GM12874 (cell line): ENCODE measurements around the gene COL23A1.

Experiments used
- TF ChIP-seq, protein P1 (sequence below): IDR thresholded peaks from 2 replicates; pipeline ENCODE4 v1.5.1; 2011; ENCODE audit warnings: low read depth, mild to moderate bottlenecking, control low read depth, low read length, moderate library complexity; ENCODE audit not compliant: insufficient read depth

The COL23A1 gene

DNA sequence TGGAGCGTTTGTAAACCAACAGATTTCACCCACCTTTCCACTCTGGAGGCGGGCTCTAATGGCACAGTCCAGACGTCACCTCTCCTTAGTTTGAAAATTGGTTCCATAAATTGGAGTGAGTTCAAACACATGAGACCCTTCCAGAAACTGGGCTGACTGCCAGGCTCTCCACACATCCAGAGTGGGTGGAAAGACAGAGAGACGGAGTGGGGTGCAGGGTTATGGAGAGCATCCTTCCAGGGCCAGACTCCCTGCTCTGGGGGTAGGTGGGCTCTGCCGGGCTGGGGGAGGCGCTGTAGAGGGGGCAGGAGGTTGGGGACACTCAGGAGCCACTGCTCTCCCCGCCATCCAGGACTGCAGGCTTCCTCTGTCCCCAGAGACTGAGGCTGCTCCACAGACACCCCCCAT is 252.9 kb downstream of the COL23A1 start:
- TF ChIP-seq, protein P1, sequence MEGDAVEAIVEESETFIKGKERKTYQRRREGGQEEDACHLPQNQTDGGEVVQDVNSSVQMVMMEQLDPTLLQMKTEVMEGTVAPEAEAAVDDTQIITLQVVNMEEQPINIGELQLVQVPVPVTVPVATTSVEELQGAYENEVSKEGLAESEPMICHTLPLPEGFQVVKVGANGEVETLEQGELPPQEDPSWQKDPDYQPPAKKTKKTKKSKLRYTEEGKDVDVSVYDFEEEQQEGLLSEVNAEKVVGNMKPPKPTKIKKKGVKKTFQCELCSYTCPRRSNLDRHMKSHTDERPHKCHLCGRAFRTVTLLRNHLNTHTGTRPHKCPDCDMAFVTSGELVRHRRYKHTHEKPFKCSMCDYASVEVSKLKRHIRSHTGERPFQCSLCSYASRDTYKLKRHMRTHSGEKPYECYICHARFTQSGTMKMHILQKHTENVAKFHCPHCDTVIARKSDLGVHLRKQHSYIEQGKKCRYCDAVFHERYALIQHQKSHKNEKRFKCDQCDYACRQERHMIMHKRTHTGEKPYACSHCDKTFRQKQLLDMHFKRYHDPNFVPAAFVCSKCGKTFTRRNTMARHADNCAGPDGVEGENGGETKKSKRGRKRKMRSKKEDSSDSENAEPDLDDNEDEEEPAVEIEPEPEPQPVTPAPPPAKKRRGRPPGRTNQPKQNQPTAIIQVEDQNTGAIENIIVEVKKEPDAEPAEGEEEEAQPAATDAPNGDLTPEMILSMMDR = no peak

- TF ChIP-seq, protein P1 = no peak
These were observed 253.3 kb downstream of the COL23A1 start for GRCh38 chr5:178336889-178337288.

DNA sequence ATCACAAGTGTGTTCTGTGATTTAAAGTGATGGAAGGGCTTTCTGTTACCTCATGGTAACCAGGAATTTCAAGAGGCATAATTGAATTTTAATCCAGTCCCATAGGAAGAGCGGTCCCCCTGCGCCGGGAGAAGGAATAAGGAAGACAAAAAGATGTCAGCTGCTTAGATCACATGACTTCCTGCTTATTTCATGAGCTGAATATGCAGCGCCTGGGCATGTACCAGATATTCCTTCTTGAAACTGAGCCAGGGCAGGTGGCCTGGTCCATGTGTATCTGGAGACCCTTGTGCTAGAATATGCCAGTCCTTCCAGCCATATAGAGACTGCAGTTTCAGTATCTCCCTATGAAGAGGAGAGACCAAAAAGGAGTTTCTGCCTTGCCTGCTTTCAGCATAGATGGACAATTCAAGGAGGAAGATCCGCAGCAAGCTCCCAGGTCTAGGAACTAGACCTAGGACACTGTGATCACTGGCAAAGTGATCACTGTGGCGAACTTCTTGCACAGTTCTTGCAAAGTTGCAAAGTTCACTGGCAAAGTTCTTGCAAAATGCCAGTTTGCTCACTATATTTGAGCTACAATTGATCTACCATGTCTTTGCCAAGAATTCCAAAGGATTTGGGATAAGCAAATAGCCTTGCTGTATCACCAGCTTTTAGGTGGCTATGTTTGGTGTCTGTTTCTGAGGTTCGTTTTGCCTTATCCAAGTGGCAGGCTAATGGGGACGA is 254.7 kb downstream of the COL23A1 start:
- TF ChIP-seq, protein P1 = no peak

DNA sequence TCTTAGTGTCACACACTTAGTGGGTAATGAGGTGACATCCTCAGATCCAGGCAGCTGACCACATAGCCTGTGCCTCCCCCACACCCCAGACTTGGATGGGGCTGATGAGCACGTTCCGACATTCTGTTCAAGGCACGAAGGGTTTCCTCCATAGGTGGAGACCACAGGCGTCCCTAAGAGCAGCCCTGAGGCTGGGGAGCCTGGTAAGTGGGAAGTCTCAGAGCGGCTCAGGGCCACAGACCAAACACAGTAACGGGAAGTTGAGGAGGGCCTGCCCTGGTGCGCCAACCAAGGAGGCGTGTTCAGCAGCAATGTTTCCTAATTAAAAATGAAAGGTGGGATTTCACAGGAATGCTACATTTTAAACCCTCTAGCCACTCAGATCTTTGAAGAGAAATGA is 255.3 kb downstream of the COL23A1 start:
- TF ChIP-seq, protein P1 = no peak

GRCh38 chr5:178333821-178334481 is 256.2 kb downstream of the COL23A1 start:
- TF ChIP-seq, protein P1 = no peak

DNA sequence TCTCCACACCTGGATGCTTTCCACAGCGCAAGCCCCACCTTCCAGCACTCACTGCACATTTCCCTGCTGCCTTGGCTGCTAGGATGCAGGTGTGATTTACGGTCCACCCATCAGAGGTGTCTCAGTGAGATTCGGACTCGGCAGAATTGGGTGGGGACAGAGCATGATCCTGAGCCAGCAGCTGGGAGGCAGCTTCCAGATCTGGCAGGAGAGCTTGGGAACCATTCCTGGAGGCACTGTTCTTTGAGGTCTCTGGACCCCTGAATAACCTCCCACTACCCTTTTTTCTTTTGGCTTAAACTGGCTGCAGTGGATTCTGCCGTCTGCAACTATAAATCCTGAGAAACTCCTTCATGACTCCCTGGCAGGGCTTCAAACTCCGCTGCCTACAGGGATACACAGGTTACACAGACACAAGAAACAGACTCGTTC is 258.0 kb downstream of the COL23A1 start:
- TF ChIP-seq, protein P1 = no peak

DNA sequence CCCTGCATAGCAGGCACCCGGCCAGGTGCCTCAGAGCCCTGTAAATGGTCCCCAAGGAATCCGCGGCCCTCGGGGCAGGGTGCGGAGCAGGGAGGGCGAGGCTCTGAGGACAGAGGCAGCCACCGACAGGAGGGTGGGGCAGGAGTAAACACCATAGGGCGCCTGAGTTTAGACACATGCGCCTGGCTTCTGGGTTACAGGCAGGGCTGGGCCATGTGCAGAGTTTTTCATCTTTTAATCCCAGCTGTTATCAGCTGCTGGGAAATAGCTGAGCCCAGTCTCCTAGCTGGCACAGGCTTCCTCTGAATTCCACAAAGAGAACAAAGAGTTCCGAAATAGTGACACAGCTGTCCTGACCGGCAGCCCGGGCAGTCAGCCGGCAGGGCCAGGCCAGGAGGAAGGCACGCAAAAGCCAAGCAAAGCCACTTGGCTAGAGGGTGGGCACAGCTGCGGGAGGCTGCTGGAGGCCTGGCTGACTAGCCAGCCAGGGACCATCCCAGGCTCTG is 258.6 kb downstream of the COL23A1 start:
- TF ChIP-seq, protein P1 = no peak
